A549 (cell line): ENCODE results near the gene FGF18. TPM values are rescaled to one million over a fixed set of nuclear protein-coding genes. Genes with fewer than 3 reads are reported as not detected.

Source experiments
- ATAC-seq, 2 experiments: fragments of 200-7000 bp in 1 of 2; fragments of >200 bp in 1 of 2; cut with Nextera tagmentation in 1 of 2; cut with Tn5 transposase in 1 of 2; 3 replicates each; pipeline versions ENCODE4 v1.8.0 to v1.9.1; 2018 to 2020; ENCODE audit warnings: mild to moderate bottlenecking in 1 of 2, moderate library complexity in 1 of 2
- CTCF ChIA-PET: fragments of 300-600 bp; sonication (Branson Sonifier 250); formaldehyde crosslinking; extraction: SDS; loops from one replicate; lab custom pipeline; 2021; ENCODE audit warnings: antibody characterized with exemption, inconsistent platforms; lab: Yijun Ruan, JAX
- POLR2A ChIA-PET: fragments of 350-600 bp; formaldehyde crosslinking; extraction: SDS; loops from one replicate; lab custom pipeline; 2021; ENCODE audit warnings: antibody characterized with exemption, inconsistent platforms; lab: Yijun Ruan, JAX
- DNase-seq, 2 experiments: peaks; one replicate each; pipeline versions ENCODE4 v3.0.0 to v3.0.0-alpha.2; 2011 to 2016; ENCODE audit warnings: low read depth in 1 of 2, low spot score in 1 of 2
- FAIRE-seq: peaks from 2 replicates; lab custom pipeline; 2011; peaks lifted over from hg19 to GRCh38; lab: Jason Lieb, UNC
- H3K27ac ChIP-seq, 2 experiments: fragments of >200 bp; sonication (Bioruptor Twin); formaldehyde crosslinking; 3 replicates each; pipeline ENCODE4 v1.5.1; 2016 to 2017
- H3K4me1 ChIP-seq: fragments of >200 bp; sonication (Bioruptor Twin); formaldehyde crosslinking; 3 replicates; pipeline ENCODE4 v1.6.1; 2016
- H3K4me2 ChIP-seq: fragments of >200 bp; sonication (Bioruptor Twin); formaldehyde crosslinking; 3 replicates; pipeline ENCODE4 v1.6.1; 2016
- H3K4me3 ChIP-seq: fragments of >200 bp; sonication (Bioruptor Twin); formaldehyde crosslinking; 3 replicates; pipeline ENCODE4 v1.5.1; 2016
- H3K9me3 ChIP-seq: fragments of >200 bp; sonication (Bioruptor Twin); formaldehyde crosslinking; 3 replicates; pipeline ENCODE4 v1.6.1; 2016
- CBX8 ChIP-seq: fragments of 200-600 bp; sonication (generic); IDR thresholded peaks from 2 replicates; pipeline ENCODE4 v1.6.1; 2016
- CHD4 ChIP-seq: fragments of 200-600 bp; sonication (generic); IDR thresholded peaks from 2 replicates; pipeline ENCODE4 v1.6.1; 2016; ENCODE audit warnings: antibody characterized with exemption, mild to moderate bottlenecking, borderline replicate concordance
- EHF ChIP-seq: fragments of 250-450 bp; sonication (Bioruptor Pico); IDR thresholded peaks from 2 replicates; pipeline ENCODE4 v1.5.0; 2020; ENCODE audit warnings: mild to moderate bottlenecking
- FOSB ChIP-seq: fragments of 250-450 bp; sonication (Bioruptor Pico); IDR thresholded peaks from 2 replicates; pipeline ENCODE4 v1.5.0; 2020; ENCODE audit warnings: mild to moderate bottlenecking, moderate library complexity
- GATA3 ChIP-seq: IDR thresholded peaks from 2 replicates; pipeline ENCODE4 v1.6.1; 2012; ENCODE audit warnings: borderline replicate concordance
- HEYL ChIP-seq: fragments of 250-450 bp; sonication (Bioruptor Pico); IDR thresholded peaks from 2 replicates; pipeline ENCODE4 v1.8.0; 2021; ENCODE audit warnings: mild to moderate bottlenecking, moderate library complexity
- JUN ChIP-seq, 2 experiments: fragments of >200 bp; sonication (Bioruptor Twin); formaldehyde crosslinking; IDR thresholded peaks; 2 replicates in 1 of 2; 3 replicates in 1 of 2; pipeline ENCODE4 v1.6.1; 2016 to 2017
- KDM1A ChIP-seq: fragments of 200-600 bp; sonication (generic); IDR thresholded peaks from 2 replicates; pipeline ENCODE4 v1.6.1; 2016; ENCODE audit warnings: low read depth, mild to moderate bottlenecking
- MAFK ChIP-seq: fragments of 450-650 bp; IDR thresholded peaks from 2 replicates; pipeline ENCODE4 v1.6.1; 2014; ENCODE audit not compliant: partially characterized antibody
- MAZ ChIP-seq: fragments of 150-350 bp; IDR thresholded peaks from 2 replicates; pipeline ENCODE4 v1.6.1; 2014; ENCODE audit warnings: antibody characterized with exemption, low read depth, low read length, borderline replicate concordance
- MYC ChIP-seq: IDR thresholded peaks from 2 replicates; pipeline ENCODE4 v1.6.1; 2012; ENCODE audit warnings: mild to moderate bottlenecking, inconsistent platforms, low read length, improper control_type of control experiment, borderline replicate concordance
- NR3C1 ChIP-seq: fragments of >200 bp; sonication (Bioruptor Twin); formaldehyde crosslinking; IDR thresholded peaks from 3 replicates; pipeline ENCODE4 v1.6.1; 2017
- POLR2AphosphoS2 ChIP-seq: conservative IDR thresholded peaks from 2 replicates; pipeline ENCODE4 v1.6.1; 2012; ENCODE audit warnings: low read length, improper control_type of control experiment, inconsistent platforms
- RAD21 ChIP-seq, 2 experiments: fragments of >200 bp in 1 of 2; sonication (Bioruptor Twin) in 1 of 2; formaldehyde crosslinking in 1 of 2; IDR thresholded peaks in 1 of 2; conservative IDR thresholded peaks in 1 of 2; 2 replicates in 1 of 2; 3 replicates in 1 of 2; pipeline ENCODE4 v1.6.1; 2012 to 2018; ENCODE audit warnings: inconsistent platforms in 1 of 2
- RCOR1 ChIP-seq: fragments of 150-350 bp; IDR thresholded peaks from 2 replicates; pipeline ENCODE4 v1.6.1; 2014; ENCODE audit warnings: antibody characterized with exemption, low read length, low read depth
- TFCP2L1 ChIP-seq: fragments of 250-450 bp; sonication (Bioruptor Pico); IDR thresholded peaks from 2 replicates; pipeline ENCODE4 v1.5.0; 2021; ENCODE audit warnings: mild to moderate bottlenecking
- ZFP36 ChIP-seq: fragments of 450-650 bp; IDR thresholded peaks from 2 replicates; pipeline ENCODE4 v1.6.1; 2014; ENCODE audit warnings: borderline replicate concordance; ENCODE audit not compliant: partially characterized antibody
- WGBS: methylation state at CpG from one replicate; pipeline ENCODE4 v1.1.6; 2017; ENCODE audit errors: missing lambda C conversion rate; 5-methylcytosine and 5-hydroxymethylcytosine counted together
- polyA plus RNA-seq, 4 experiments: library from polyadenylated mRNA; depleted of rRNA in 3 of 4; stranded (reverse); fragments of >200 nt; fragmentation: RNase III in 1 of 4; extraction: RNeasy Plus Mini Kit Qiagen cat#74134 plus additional on column Dnase treatment in 1 of 4; gene quantifications; 2 replicates in 3 of 4; 3 replicates in 1 of 4; pipeline ENCODE4 v1.2.3, GENCODE V29; 2011 to 2017
- TF ChIP-seq, protein P1 (sequence below): fragments of 250-450 bp; sonication (Bioruptor Pico); IDR thresholded peaks from 2 replicates; pipeline ENCODE4 v1.5.0; 2020; ENCODE audit warnings: low read depth, mild to moderate bottlenecking, moderate library complexity

Gene FGF18
- polyA plus RNA-seq, 2 of the 4 experiments (the other 2 are of a cell fraction), result 0.09 to 0.16 TPM

GRCh38 chr5:171409164-171410136 lies 10.0 kb upstream of the FGF18 start:
- no peak for DNase-seq
- 83% methylated on average over 8 of the region's 8 CpGs for WGBS
- TF ChIP-seq RCOR1 (no peak), GATA3 (0 out of 2 replicates have a peak, but pooled peaks have one; percentile 13), JUN (IDR thresholded peaks at IDR 0.05) (0 out of 5 replicates have a peak, but pooled peaks of 1 of the 2 experiments have one; percentile 18)
- no peak for FAIRE-seq
- Histone ChIP-seq H3K4me2 (peak overlapping the region; percentile 6; the same call in 2 of the 3 replicates), H3K4me1 (peaks cover 56% of the 10 kb centered on the region), H3K4me3 (no peak overlapping the region), H3K9me3 (no peaks in the 10 kb centered on the region), H3K27ac (no peak overlapping the region; a peak in 1 of 6 replicates)
- peak in 1 of 2 experiments; percentile 5; a peak in 3 of 6 replicates for ATAC-seq
- ChIA-PET CTCF (interaction anchor here (2.8 kb wide), 1 partner anchor 9 kb away, joined by 13 read pairs; the partner anchor contains the start of gene FGF18), POLR2A (interaction anchor here (2.8 kb wide), 1 partner anchor 21 kb away, joined by 10 read pairs; the partner anchor contains the start of gene NPM1)

DNA sequence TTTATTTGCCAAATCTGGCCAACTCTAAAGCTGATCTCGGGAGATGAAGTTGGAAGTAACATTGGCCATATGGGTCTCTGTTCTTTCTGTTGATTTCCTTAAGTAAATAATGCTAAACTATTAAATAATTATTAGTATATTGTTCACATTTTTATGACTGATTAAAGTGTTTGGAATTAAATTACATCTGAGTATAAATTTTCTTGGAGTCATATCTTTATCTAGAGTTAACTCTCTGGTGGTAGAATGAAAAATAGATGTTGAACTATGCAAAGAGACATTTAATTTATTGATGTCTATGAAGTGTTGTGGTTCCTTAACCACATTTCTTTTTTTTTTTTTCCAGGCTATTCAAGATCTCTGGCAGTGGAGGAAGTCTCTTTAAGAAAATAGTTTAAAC lies 9.3 kb upstream of the FGF18 start:
- no peak for FAIRE-seq
- no peak overlapping the region for H3K4me3 ChIP-seq
- WGBS, result 41% methylated on average over 1 of the region's 1 CpG
- TF ChIP-seq TFCP2L1 (CRISPR knock-in tag) (no peak), RCOR1 (no peak), HEYL (CRISPR knock-in tag) (no peak), KDM1A (no peak), CBX8 (no peak), JUN (IDR thresholded peaks at IDR 0.05) (no peak), CHD4 (no peak), EHF (no peak), RAD21 (conservative IDR thresholded peaks at IDR 0.05 in 1 of 2, IDR thresholded peaks at IDR 0.05 in 1 of 2) (no peak), ZFP36 (no peak), NR3C1 (no peak), MAFK (no peak)
- TF ChIP-seq, protein P1, sequence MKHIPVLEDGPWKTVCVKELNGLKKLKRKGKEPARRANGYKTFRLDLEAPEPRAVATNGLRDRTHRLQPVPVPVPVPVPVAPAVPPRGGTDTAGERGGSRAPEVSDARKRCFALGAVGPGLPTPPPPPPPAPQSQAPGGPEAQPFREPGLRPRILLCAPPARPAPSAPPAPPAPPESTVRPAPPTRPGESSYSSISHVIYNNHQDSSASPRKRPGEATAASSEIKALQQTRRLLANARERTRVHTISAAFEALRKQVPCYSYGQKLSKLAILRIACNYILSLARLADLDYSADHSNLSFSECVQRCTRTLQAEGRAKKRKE, result no peak
- TF ChIP-seq, all 56 proteins: peak for 0
- CTCF ChIA-PET, result interaction anchor here (2.8 kb wide), 1 partner anchor 8 kb away, joined by 13 read pairs; the partner anchor contains the start of gene FGF18
- H3K27ac ChIP-seq, result no peak overlapping the region
- no peak overlapping the region for H3K4me2 ChIP-seq
- no peak for ATAC-seq
- POLR2A ChIA-PET, result interaction anchor here (2.8 kb wide), 1 partner anchor 22 kb away, joined by 10 read pairs; the partner anchor contains the start of gene NPM1
- peaks cover 51% of the 10 kb centered on the region for H3K4me1 ChIP-seq
- no peak for DNase-seq
- no peaks in the 10 kb centered on the region for H3K9me3 ChIP-seq

DNA sequence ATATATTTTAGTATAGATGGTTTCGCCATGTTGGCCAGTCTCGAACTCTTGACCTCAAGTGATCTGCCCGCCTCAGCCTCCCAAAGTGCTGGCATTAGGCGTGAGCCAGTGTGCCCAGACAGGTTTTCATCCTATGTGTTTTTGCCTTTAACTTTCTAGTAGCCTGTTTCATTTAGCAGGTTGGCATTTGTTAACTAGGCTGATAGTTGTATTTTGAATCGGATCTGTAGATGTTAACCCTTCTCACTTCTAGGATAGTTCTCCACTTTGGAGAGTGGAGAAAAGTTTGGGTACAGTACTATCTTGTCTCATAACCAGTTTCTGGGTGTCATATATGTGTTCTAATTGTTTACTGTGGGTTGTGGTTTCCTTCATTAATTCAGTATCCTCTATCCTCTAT lies 7.3 kb upstream of the FGF18 start:
- Histone ChIP-seq H3K4me1 (peaks cover 31% of the 10 kb centered on the region; the same call in 2 of the 3 replicates), H3K4me3 (no peak overlapping the region), H3K27ac (no peak overlapping the region), H3K4me2 (no peak overlapping the region), H3K9me3 (no peaks in the 10 kb centered on the region)
- no peak for ATAC-seq
- POLR2A ChIA-PET, result no interaction called here
- TF ChIP-seq CBX8 (no peak), MAZ (no peak), POLR2AphosphoS2 (peak; percentile 62), FOSB (CRISPR knock-in tag) (peak; percentile 59; the same call in 1 of the 2 replicates), MYC (no peak)
- TF ChIP-seq, protein P1, result no peak
- WGBS, result 92% methylated on average over 5 of the region's 5 CpGs
- FAIRE-seq, result no peak
- CTCF ChIA-PET, result interaction anchor here (1.2 kb wide), 1 partner anchor 70 kb away, joined by 4 read pairs; no protein-coding TSS in a partner anchor
- DNase-seq, result no peak
